Right cardiac atrium (tissue), 5 donors: ENCODE measurements around the gene PTPN3. TPM values are rescaled to one million over a fixed set of nuclear protein-coding genes. Genes with fewer than 3 reads are reported as not detected.

Experiments used
- ATAC-seq, 2 donors: fragments of 200-7000 bp; cut with Tn5 transposase; one replicate each; pipeline versions ENCODE4 v1.8.0 to v1.9.1; 2020; ENCODE audit warnings: moderate library complexity in 2 of 2, mild to moderate bottlenecking in 1 of 2
- DNase-seq, 3 donors: peaks; one replicate each; pipeline ENCODE4 v3.0.0-alpha.2; 2020
- H3K27ac ChIP-seq: one replicate; pipeline ENCODE4 v1.5.1; 2013; ENCODE audit warnings: mild to moderate bottlenecking, low read length, control low read depth, moderate library complexity
- H3K27me3 ChIP-seq: one replicate; pipeline ENCODE4 v1.6.1; 2013; ENCODE audit not compliant: control insufficient read depth, insufficient read depth
- H3K4me1 ChIP-seq: one replicate; pipeline ENCODE4 v1.6.1; 2013; ENCODE audit warnings: low read length; ENCODE audit not compliant: control insufficient read depth, insufficient read depth
- H3K4me3 ChIP-seq: one replicate; pipeline ENCODE4 v1.5.1; 2013; ENCODE audit warnings: low read length, control low read depth
- H3K9me3 ChIP-seq: one replicate; pipeline ENCODE4 v1.6.1; 2013; ENCODE audit warnings: low read length; ENCODE audit not compliant: control insufficient read depth
- WGBS: extraction: QIAGEN DNeasy Blood & Tissue Kit; methylation state at CpG from one replicate; pipeline ENCODE4 v1.1.7; 2013; 5-methylcytosine and 5-hydroxymethylcytosine counted together
- intact Hi-C, 4 donors: fragments of 100-400 bp; cut with DNase I; formaldehyde crosslinking; loops; one replicate each; pipeline versions ENCODE4 v1.11.0 to v1.14.0; 2022 to 2023
- microRNA-seq, 2 donors: library from miRNA; unstranded; fragments of <30 nt; microRNA quantifications; one replicate each; pipeline ENCODE4 v1.2.0, GENCODE V29; 2020 to 2021
- polyA plus RNA-seq: library from polyadenylated mRNA; stranded (reverse); fragments of 200-250 nt; gene quantifications from one replicate; pipeline ENCODE4 v1.2.3, GENCODE V29; 2013
- total RNA-seq, 4 donors: library from RNA; stranded (reverse); fragmentation: NEBNext Ultra II Directional; extraction: Animal tissue kit (Norgen Biotek cat#: 25700); gene quantifications; one replicate each; pipeline ENCODE4 v1.2.1, GENCODE V29; 2021
- donor health status: healthy with polysubstance abuse.
- donor health status: DM: no; HTN: yes; CAD: no.
- donor health status: DM: no; HTN: no; CAD: no.
- donor health status: DM: no; HTN: yes; CAD: no; lungs with severe emphysema.
- donor health status: DM: yes; HTN: yes; CAD: no.

The PTPN3 gene
- total and polyA plus RNA-seq, 5 donors, result 2.8 to 9.3 (median 5.8) TPM

GRCh38 chr9:109335929-109336328 is 162.2 kb downstream of the PTPN3 start:
- ATAC-seq (no peak), DNase-seq (no peak)
- 87% methylated on average over 2 of the region's 2 CpGs for WGBS
- Histone ChIP-seq H3K4me1 (peaks cover 3% of the 10 kb centered on the region), H3K9me3 (no peaks in the 10 kb centered on the region), H3K27me3 (no peaks in the 10 kb centered on the region), H3K27ac (no peak overlapping the region), H3K4me3 (no peak overlapping the region)
- intact Hi-C loops, result no loop called here

- H3K27ac ChIP-seq, result no peak overlapping the region
- intact Hi-C loops, result no loop called here
- no peak overlapping the region for H3K4me3 ChIP-seq
- peaks cover 3% of the 10 kb centered on the region for H3K4me1 ChIP-seq
- H3K27me3 ChIP-seq, result no peaks in the 10 kb centered on the region
- H3K9me3 ChIP-seq, result no peaks in the 10 kb centered on the region
- WGBS, result 78% methylated on average over 7 of the region's 7 CpGs
- ATAC-seq (no peak), DNase-seq (no peak)
Observed at GRCh38 chr9:109335121-109335520, 163.0 kb downstream of the PTPN3 start.

GRCh38 chr9:109331353-109331752 is 166.8 kb downstream of the PTPN3 start:
- ATAC-seq, result peak; percentile 53 to 73
- intact Hi-C loops, result no loop called here

GRCh38 chr9:109329638-109330258 is 168.4 kb downstream of the PTPN3 start:
- DNase-seq, result peak; percentile 75 to 85 (median 82)
- ATAC-seq, result peak; percentile 81 to 89
- Histone ChIP-seq H3K27ac (no peak overlapping the region), H3K4me3 (no peak overlapping the region), H3K27me3 (no peaks in the 10 kb centered on the region), H3K9me3 (no peaks in the 10 kb centered on the region), H3K4me1 (peaks cover 3% of the 10 kb centered on the region)
- intact Hi-C loops, result loop anchor here in 2 of 4 donors (10.0 kb wide), 2 partner anchors 135 to 435 kb away; no protein-coding TSS in a partner anchor
- WGBS, result 36% methylated on average over 11 of the region's 11 CpGs

More at GRCh38 chr9:109331353-109331752, 166.8 kb downstream of the PTPN3 start:
- DNase-seq, result peak; percentile 48 to 80 (median 72)
- Histone ChIP-seq H3K9me3 (no peaks in the 10 kb centered on the region), H3K4me1 (peaks cover 3% of the 10 kb centered on the region), H3K27me3 (no peaks in the 10 kb centered on the region), H3K4me3 (no peak overlapping the region), H3K27ac (no peak overlapping the region)
- 39% methylated on average over 5 of the region's 5 CpGs for WGBS

- ATAC-seq, result peak; percentile 81 to 95
- H3K4me3 ChIP-seq, result no peak overlapping the region
- H3K4me1 ChIP-seq, result peaks cover 3% of the 10 kb centered on the region
- no peaks in the 10 kb centered on the region for H3K9me3 ChIP-seq
- 34% methylated on average over 12 of the region's 12 CpGs for WGBS
- no peak overlapping the region for H3K27ac ChIP-seq
- no peaks in the 10 kb centered on the region for H3K27me3 ChIP-seq
- peak; percentile 79 to 89 (median 83) for DNase-seq
- intact Hi-C loops, result loop anchor here in 2 of 4 donors (10.0 kb wide), 2 partner anchors 134 to 434 kb away; no protein-coding TSS in a partner anchor
Observed at GRCh38 chr9:109328978-109329637, 169.0 kb downstream of the PTPN3 start.

Small RNA genes lying within 50 kb of the gene (microRNA-seq; reads per million reads assigned to microRNA genes)
- gene MIR3927, result 0 reads per million in 2 donors

Other genes with a start within 250 kb of the PTPN3 start
- gene EPB41L4B, start 177.2 kb downstream of the PTPN3 start, total RNA-seq, result 10 to 100 TPM; 20.1 to 39.2 (median 27.0) TPM
- gene EPB41L4B, start 177.2 kb downstream of the PTPN3 start, polyA plus RNA-seq, result 11.2 TPM